Measurements from ENCODE around the gene PAQR3.
A peak's percentile ranks its signal among the peaks of the same experiment; 100 is the strongest.
"Not testable (repeated sequence)": the region's sequence is repeated elsewhere in the genome, so short reads cannot be mapped to it uniquely, and the experiment has no call there.

The PAQR3 gene

DNA sequence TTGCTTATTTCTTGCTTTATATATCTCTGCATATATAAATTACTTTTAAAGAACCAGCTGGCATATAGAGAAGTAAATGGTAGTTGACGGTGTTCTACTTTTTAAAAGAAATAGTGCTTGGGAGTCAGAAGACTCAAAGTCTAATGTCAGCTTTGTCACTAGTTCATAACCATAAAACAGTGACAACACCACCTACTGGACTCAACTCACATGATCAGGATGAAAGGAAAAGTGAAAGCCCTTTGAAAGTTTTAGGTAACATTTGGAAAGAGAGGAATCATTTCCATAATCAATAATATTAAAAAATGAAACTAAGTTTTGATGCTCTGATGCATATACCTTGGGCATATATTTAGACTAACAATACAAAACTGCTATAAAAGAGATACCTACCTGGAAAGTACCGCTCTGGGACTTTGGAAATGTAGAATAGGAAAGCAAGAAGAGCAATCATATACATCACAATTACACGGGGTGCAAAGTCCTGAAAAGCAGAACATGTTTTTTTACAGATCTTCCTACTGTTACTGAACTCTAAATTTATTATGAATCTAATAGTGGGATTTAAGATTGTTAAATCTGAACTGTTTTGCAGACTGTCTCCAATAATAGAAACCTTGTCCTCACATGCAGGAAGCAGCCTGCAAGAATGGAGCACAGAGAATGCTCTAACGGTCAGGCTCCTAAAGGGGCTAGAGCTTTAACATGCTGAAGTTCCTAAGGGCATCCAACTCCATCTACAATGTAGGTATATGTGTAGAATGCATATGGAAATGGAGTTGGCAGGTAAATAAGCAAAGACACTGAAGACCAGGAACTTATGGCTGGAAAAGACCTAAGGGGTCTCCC lies 15.6 kb downstream of the PAQR3 start:
- Histone ChIP-seq H3K9me3 (no peaks in the 10 kb centered on the region), H3K4me3 (ENCODE audit: low read depth, low read length) (no peak overlapping the region), H3K36me3 (peaks cover 5% of the 10 kb centered on the region; the same call in 1 of the 2 replicates), H3K27me3 (no peaks in the 10 kb centered on the region), H3K4me1 (no peaks in the 10 kb centered on the region)
- peak; percentile 36; the same call in 1 of the 2 replicates for TF ChIP-seq CTCF (IDR thresholded peaks at IDR 0.05; ENCODE audit: low read depth, low read length)
- DNase-seq: no peak

DNA sequence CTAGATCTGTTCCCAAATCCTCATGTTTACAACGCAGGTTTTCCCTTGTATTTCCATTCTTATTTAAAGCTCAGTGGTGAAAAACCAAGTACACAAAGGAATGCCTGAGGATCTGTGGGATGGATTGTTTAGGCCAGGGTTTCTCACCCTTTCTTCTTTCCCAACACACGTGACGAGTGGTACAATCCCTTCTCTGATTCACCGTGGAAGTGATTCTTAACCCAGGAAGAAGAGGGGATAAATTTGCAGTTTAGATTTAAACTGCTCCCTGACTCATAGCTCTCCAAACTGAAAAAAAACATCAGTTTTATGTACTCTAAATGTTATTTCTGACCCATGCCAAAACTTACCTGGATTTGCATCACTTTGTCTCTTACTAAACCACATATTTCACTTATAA lies 17.0 kb downstream of the PAQR3 start:
- H3K36me3 ChIP-seq: peaks cover 5% of the 10 kb centered on the region; the same call in 1 of the 2 replicates
- no peaks in the 10 kb centered on the region for H3K9me3 ChIP-seq
- no peaks in the 10 kb centered on the region for H3K27me3 ChIP-seq
- DNase-seq: no peak
- no peaks in the 10 kb centered on the region for H3K4me1 ChIP-seq
- no peak for TF ChIP-seq CTCF (IDR thresholded peaks at IDR 0.05; ENCODE audit: low read depth, low read length)
- H3K4me3 ChIP-seq (ENCODE audit: low read depth, low read length): no peak overlapping the region

GRCh38 chr4:78910612-78911011 lies 28.6 kb downstream of the PAQR3 start:
- no peak for DNase-seq
- TF ChIP-seq CTCF (IDR thresholded peaks at IDR 0.05; ENCODE audit: low read depth, low read length): no peak
- Histone ChIP-seq H3K4me1 (no peaks in the 10 kb centered on the region), H3K27me3 (no peaks in the 10 kb centered on the region), H3K4me3 (ENCODE audit: low read depth, low read length) (no peak overlapping the region), H3K9me3 (no peaks in the 10 kb centered on the region), H3K36me3 (no peaks in the 10 kb centered on the region; the same call in 1 of the 2 replicates)

- not testable (repeated sequence) for DNase-seq; H3K4me3 ChIP-seq (ENCODE audit: low read depth, low read length); H3K36me3 ChIP-seq; H3K4me1 ChIP-seq; H3K27me3 ChIP-seq; H3K9me3 ChIP-seq
Measured at GRCh38 chr4:78908974-78909373, 30.3 kb downstream of the PAQR3 start.

DNA sequence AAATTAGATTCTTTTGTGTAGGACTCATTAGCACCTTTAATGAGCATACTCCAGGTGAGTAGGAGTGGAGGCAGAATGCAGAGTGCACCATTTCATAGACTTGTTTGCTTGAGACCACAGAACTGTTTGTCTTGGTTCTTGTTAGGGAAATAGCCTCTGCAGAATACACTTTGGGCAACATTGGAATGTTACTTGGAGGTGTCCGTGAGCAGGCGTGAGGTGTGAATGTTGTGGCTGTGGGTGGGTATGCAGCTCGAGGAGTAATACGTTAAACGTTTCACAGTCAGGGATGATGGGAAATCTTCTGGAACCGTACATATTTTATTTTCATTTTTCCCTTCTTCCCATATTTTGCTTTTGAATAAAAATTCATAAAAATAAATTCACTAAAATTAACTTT lies 31.6 kb downstream of the PAQR3 start:
- Histone ChIP-seq H3K4me3 (ENCODE audit: low read depth, low read length) (no peak overlapping the region), H3K36me3 (no peaks in the 10 kb centered on the region; the same call in none of the 2 replicates), H3K27me3 (no peaks in the 10 kb centered on the region), H3K9me3 (no peaks in the 10 kb centered on the region), H3K4me1 (no peaks in the 10 kb centered on the region)
- DNase-seq: no peak
- TF ChIP-seq CTCF (IDR thresholded peaks at IDR 0.05; ENCODE audit: low read depth, low read length): no peak

GRCh38 chr4:78904143-78904542 lies 35.1 kb downstream of the PAQR3 start:
- TF ChIP-seq CTCF (IDR thresholded peaks at IDR 0.05; ENCODE audit: low read depth, low read length): no peak
- Histone ChIP-seq H3K4me3 (ENCODE audit: low read depth, low read length) (no peak overlapping the region), H3K4me1 (no peaks in the 10 kb centered on the region), H3K9me3 (no peaks in the 10 kb centered on the region), H3K36me3 (no peaks in the 10 kb centered on the region; the same call in none of the 2 replicates), H3K27me3 (no peaks in the 10 kb centered on the region)
- DNase-seq: no peak
